GM19328 (cell line): Measurements from ENCODE around the gene ABCG8.
"Not testable (repeated sequence)": the region's sequence is repeated elsewhere in the genome, so short reads cannot be mapped to it uniquely, and the experiment has no call there.

Source experiments
- ATAC-seq: cut with Tn5 transposase; IDR thresholded peaks from one replicate; pipeline ENCODE4 v1.9.1; 2021; ENCODE audit warnings: mild to moderate bottlenecking, moderate library complexity; ENCODE audit not compliant: unreplicated experiment

ABCG8 gene

DNA sequence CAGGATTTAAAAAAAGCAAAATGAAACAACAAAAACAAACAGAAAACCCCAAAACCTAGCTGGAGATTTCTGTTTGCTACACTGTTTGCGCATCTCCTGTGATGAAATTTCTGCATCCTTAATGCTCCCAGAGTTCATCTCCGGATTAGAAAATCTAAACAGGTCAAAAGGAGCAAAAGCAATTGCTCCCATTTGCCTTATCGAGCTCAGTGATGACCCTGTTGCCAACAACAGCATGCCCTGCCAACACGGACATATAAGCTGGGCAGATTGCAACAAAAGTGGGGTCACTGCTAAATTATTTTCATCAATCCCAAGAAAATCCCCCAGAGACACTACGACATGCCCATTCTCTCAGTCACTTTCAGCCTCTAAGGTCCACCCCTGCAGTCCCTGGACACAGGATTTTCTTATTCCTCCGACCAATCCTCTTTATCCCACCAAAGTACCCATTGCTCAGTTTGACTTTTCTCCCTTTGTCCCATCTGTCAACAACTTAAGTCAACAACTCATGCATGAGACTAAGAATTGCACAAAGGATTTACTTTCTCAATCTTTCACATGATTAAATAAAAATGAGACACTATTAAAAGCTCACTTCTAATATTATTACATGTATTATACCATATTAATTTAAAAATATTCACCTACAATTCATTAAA, 67.8 kb downstream of the ABCG8 start:
- no peak for ATAC-seq

DNA sequence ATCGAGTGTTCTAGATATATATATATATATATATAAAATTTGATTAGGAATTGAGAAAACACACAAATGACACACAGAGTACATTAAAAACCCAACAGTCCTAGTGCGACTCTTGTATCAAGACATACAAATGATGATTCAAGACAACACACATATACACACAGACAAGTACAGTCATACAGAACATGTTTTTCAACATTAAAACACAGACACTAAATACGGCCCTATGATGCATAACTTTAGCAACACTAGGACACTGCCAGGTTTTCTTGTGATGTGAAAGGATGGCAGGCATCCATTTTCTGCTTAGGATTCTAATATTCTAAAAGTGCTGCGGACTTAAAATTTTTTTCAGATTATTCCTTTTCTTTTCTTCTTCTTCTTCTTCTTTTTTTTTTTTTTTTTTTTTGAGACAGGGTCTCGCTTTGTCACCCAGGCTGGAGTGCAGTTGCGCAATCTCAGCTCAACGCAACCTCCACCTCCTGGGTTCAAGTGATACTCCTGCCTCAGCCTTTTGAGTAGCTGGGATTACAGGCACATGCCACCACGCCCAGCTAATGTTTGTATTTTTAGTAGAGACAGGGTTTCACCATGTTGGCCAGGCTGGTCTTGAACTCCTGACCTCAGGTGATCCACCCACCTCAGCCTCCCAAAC, 72.5 kb downstream of the ABCG8 start:
- ATAC-seq = not testable (repeated sequence)

DNA sequence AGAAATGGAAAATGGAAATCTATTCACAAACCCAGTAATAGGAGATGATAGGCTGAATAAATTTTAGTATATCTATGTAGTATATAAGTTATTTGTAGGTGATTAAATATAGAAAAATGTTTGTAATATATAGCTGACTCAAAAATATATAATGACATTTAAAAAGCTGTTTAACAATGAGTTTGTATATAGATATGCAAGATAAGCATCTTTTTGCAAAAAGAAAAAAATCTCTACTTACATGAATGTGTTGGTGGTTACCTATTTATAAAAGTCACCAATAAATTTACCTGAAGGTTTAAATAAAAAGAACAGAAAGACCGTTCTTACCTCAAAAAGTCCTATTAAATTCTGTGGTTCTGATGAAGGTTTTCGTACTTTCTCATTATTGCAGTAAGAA, 85.7 kb downstream of the ABCG8 start:
- no peak for ATAC-seq

DNA sequence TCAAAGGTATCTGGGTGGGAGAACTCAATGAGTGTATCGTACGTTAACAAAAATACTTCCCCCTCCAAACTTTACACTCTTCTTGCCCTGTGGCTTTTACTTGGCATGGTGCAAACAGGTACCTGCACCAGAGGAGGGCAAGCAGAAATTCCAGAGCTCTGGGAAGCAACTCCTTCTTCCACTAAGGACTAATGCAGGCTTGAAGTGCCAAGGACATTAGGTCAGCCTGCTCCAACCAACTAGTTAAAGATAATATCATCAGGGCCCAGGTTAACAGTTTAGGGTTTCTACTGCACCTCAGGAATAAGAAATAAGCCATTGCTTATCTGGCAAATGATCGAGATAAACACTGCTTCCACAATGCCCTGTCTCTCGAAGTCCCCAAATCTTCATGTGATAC, 86.7 kb downstream of the ABCG8 start:
- ATAC-seq = no peak

DNA sequence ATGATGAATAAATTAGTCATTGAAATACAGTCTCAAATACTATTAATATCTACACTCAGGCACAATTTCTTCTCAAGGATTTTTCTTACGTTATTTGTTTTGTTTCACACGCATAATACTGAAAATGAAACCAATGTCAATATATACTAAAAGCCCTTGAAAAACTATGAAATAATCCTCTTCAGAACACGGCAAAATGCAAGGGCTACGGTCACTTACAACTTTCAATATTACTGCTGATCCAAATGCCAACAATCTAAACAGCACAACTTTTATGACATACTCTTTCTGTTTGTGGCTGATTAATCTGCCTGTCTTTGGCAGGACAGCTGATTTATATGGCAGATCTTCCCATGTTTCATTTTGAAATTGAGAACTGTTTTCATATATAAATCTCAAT, 88.7 kb downstream of the ABCG8 start:
- no peak for ATAC-seq

DNA sequence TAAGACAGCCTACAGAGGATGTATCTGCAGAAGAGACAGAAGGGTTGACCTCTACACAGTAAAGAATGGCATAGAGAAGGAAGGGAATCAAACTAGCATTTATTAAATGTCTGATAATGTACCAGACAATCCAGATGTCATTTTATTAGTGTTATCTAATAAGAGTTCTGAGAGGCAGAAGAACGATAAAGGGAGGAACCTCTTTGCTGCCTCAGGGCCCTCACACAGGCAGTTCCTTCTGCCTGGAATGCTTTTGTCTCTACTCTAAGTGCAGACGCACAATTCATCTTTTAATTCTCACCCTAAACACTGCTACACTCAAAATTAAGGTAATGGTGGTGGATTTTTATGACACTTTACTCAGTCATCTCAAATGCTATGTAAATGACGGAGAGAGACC, 92.5 kb downstream of the ABCG8 start:
- no peak for ATAC-seq
